Calu3 (cell line): ENCODE data around the gene CNTD1. TPM values are rescaled to one million over a fixed set of nuclear protein-coding genes. Genes with fewer than 3 reads are reported as not detected.

Experiments used
- BruUV-seq: library from RNA; stranded (reverse); fragments of 400-500 nt; replicated peaks from 2 replicates; lab custom pipeline; 2021; lab: Mats Ljungman, UMichigan
- CTCF ChIA-PET: fragments of 300-600 bp; sonication (Branson Sonifier 250); formaldehyde crosslinking; loops from one replicate; lab custom pipeline; 2022; ENCODE audit warnings: antibody characterized with exemption; lab: Charles Lee
- DNase-seq: peaks from one replicate; pipeline ENCODE4 v3.0.0; 2022
- H3K27ac Mint-ChIP-seq: one replicate; pipeline ENCODE4 v1.8.0; 2022; ENCODE audit warnings: mixed read lengths; ENCODE audit not compliant: unreplicated experiment
- H3K27me3 Mint-ChIP-seq: one replicate; pipeline ENCODE4 v1.8.0; 2022; ENCODE audit warnings: mixed read lengths; ENCODE audit not compliant: unreplicated experiment
- H3K36me3 Mint-ChIP-seq: one replicate; pipeline ENCODE4 v1.8.0; 2022; ENCODE audit warnings: mild to moderate bottlenecking, moderate library complexity, mixed read lengths; ENCODE audit not compliant: insufficient read depth, unreplicated experiment
- H3K4me1 Mint-ChIP-seq: one replicate; pipeline ENCODE4 v1.8.0; 2022; ENCODE audit warnings: mild to moderate bottlenecking, low read depth, mixed read lengths; ENCODE audit not compliant: unreplicated experiment
- H3K4me3 Mint-ChIP-seq: one replicate; pipeline ENCODE4 v1.8.0; 2022; ENCODE audit warnings: mild to moderate bottlenecking, low read depth, moderate library complexity, mixed read lengths; ENCODE audit not compliant: unreplicated experiment
- H3K9me3 Mint-ChIP-seq: one replicate; pipeline ENCODE4 v1.8.0; 2022; ENCODE audit warnings: low read depth, mixed read lengths; ENCODE audit not compliant: unreplicated experiment
- CTCF ChIP-seq: fragments of 200-600 bp; IDR thresholded peaks from one replicate; pipeline ENCODE4 v1.8.0; 2022; ENCODE audit warnings: antibody characterized with exemption; ENCODE audit not compliant: unreplicated experiment
- intact Hi-C: fragments of 100-400 bp; cut with micrococcal nuclease; formaldehyde crosslinking; loops from one replicate; pipeline ENCODE4 v1.10.0; 2022; ENCODE audit not compliant: unreplicated experiment
- total RNA-seq: library from RNA; stranded (reverse); gene quantifications from 2 replicates; pipeline ENCODE4 v1.2.3, GENCODE V29; 2022

CNTD1 gene
- total RNA-seq, 1 experiment from 2014 or later = 0.54 TPM

GRCh38 chr17:42844271-42844670, 45.6 kb downstream of the CNTD1 start, which contains the start of gene AOC2:
Gene AOC2 (plus strand): TSS chr17:42844580. CDS start chr17:42844627, 47 bp downstream.
- BruUV-seq = no TSS peak
- intact Hi-C loops = no loop called here
- peaks cover 73% of the 10 kb centered on the region for H3K36me3 Mint-ChIP-seq
- peak within 1 kb of the TSS; percentile 51 for H3K27ac Mint-ChIP-seq
- CTCF ChIA-PET = interaction anchor here (1.4 to 2.1 kb wide), 3 partner anchors 11 to 85 kb away, joined by 3 to 22 read pairs (median 8); partner anchors contain the start of genes BECN1 and PSME3
- H3K4me1 Mint-ChIP-seq = peaks cover 8% of the 10 kb centered on the region
- TF ChIP-seq CTCF = no peak
- H3K27me3 Mint-ChIP-seq = no peaks in the 10 kb centered on the region
- DNase-seq = no peak
- no peaks in the 10 kb centered on the region for H3K9me3 Mint-ChIP-seq
- no peak within 1 kb of the TSS for H3K4me3 Mint-ChIP-seq

- BruUV-seq = no TSS peak
- Mint-ChIP-seq H3K36me3 (peaks cover 66% of the 10 kb centered on the region), H3K4me3 (no peak overlapping the region), H3K4me1 (peaks cover 8% of the 10 kb centered on the region), H3K9me3 (no peaks in the 10 kb centered on the region), H3K27me3 (no peaks in the 10 kb centered on the region), H3K27ac (peak overlapping the region; percentile 51)
- DNase-seq = no peak
- CTCF ChIA-PET = interaction anchor here (0.8 to 2.1 kb wide), 2 partner anchors 18 to 84 kb away, joined by 3 to 22 read pairs; no protein-coding TSS in a partner anchor
- no peak for TF ChIP-seq CTCF
- intact Hi-C loops = no loop called here
These were observed 46.3 kb downstream of the CNTD1 start for GRCh38 chr17:42844761-42845555.

- Mint-ChIP-seq H3K27me3 (no peaks in the 10 kb centered on the region), H3K9me3 (no peaks in the 10 kb centered on the region), H3K4me1 (peaks cover 8% of the 10 kb centered on the region), H3K27ac (peak overlapping the region; percentile 51), H3K4me3 (no peak overlapping the region), H3K36me3 (peaks cover 60% of the 10 kb centered on the region)
- no TSS peak for BruUV-seq
- no peak for DNase-seq
- CTCF ChIA-PET = interaction anchor here (0.8 kb wide), 1 partner anchor 17 kb away, joined by 3 read pairs; no protein-coding TSS in a partner anchor
- TF ChIP-seq CTCF = no peak
- intact Hi-C loops = no loop called here
These were observed 46.9 kb downstream of the CNTD1 start for GRCh38 chr17:42845556-42845917.

- H3K9me3 Mint-ChIP-seq = no peaks in the 10 kb centered on the region
- no peaks in the 10 kb centered on the region for H3K27me3 Mint-ChIP-seq
- DNase-seq = no peak
- CTCF ChIA-PET = interaction anchor here (0.8 kb wide), 1 partner anchor 17 kb away, joined by 3 read pairs; no protein-coding TSS in a partner anchor
- peaks cover 56% of the 10 kb centered on the region for H3K36me3 Mint-ChIP-seq
- no TSS peak for BruUV-seq
- peak overlapping the region; percentile 51 for H3K27ac Mint-ChIP-seq
- H3K4me3 Mint-ChIP-seq = no peak overlapping the region
- intact Hi-C loops = no loop called here
- peaks cover 8% of the 10 kb centered on the region for H3K4me1 Mint-ChIP-seq
- no peak for TF ChIP-seq CTCF
These were observed 47.4 kb downstream of the CNTD1 start for GRCh38 chr17:42845918-42846593.
